Tracheal epithelial cell (primary cell): Measurements from ENCODE around the gene SSBP3. TPM values are rescaled to one million over a fixed set of nuclear protein-coding genes. Genes with fewer than 3 reads are reported as not detected.

Experiments
- total RNA-seq: library from RNA; depleted of rRNA; stranded (reverse); fragments of >200 nt; gene quantifications from 2 replicates; pipeline ENCODE4 v1.2.1, GENCODE V29; 2014

Gene SSBP3
- 2.4 and 2.6 TPM in 2 replicates for total RNA-seq

GRCh38 chr1:54406339-54407153 lies at the start of gene SSBP3:
Gene SSBP3, minus strand, starts transcription at chr1:54406394.

GRCh38 chr1:54199765-54200518 lies 206.3 kb downstream of the SSBP3 start, which contains the start of the genes CYB5RL and MRPL37:
Gene CYB5RL, minus strand, starts transcription at chr1:54200030. Its CDS starts 4,414 bp downstream, at chr1:54195616.
Gene MRPL37, plus strand, starts transcription at chr1:54200167. Its CDS starts 77 bp downstream, at chr1:54200244.

Other genes with a start within 250 kb of the SSBP3 start
- gene CYB5RL, start 206.4 kb downstream of the SSBP3 start, total RNA-seq = 0.72 and 4.0 TPM in 2 replicates
- 48.0 and 57.5 TPM in 2 replicates for gene MRPL37, start 206.2 kb downstream of the SSBP3 start, total RNA-seq
- 3.4 and 4.9 TPM in 2 replicates for gene ACOT11, start 141.8 kb upstream of the SSBP3 start, total RNA-seq
- not detected in 2 replicates for gene FAM151A, start 217.1 kb upstream of the SSBP3 start, total RNA-seq
- gene MROH7, start 235.4 kb upstream of the SSBP3 start, total RNA-seq = 0.24 TPM in 1 of 2 replicates, not detected in the other